Breast epithelium (tissue), 4 donors: ENCODE measurements around the gene NQO2. TPM values are rescaled to one million over a fixed set of nuclear protein-coding genes. Genes with fewer than 3 reads are reported as not detected.
"Not testable (repeated sequence)": the region's sequence is repeated elsewhere in the genome, so short reads cannot be mapped to it uniquely, and the experiment has no call there.

Source experiments
- DNase-seq, 2 donors: peaks; one replicate each; pipeline ENCODE4 v3.0.0-alpha.2; 2019; ENCODE audit warnings: low spot score in 2 of 2
- H3K27ac ChIP-seq, 2 donors: fragments of 200-600 bp; sonication (generic) in 1 of 2; one replicate each; pipeline ENCODE4 v1.5.1; 2016 to 2019; ENCODE audit warnings: mild to moderate bottlenecking in 1 of 2
- H3K27me3 ChIP-seq, 2 donors: fragments of 200-600 bp; sonication (generic) in 1 of 2; one replicate each; pipeline versions ENCODE4 v1.5.1 to v1.6.0; 2017 to 2019; ENCODE audit warnings: control low read depth in 1 of 2, mild to moderate bottlenecking in 1 of 2
- H3K36me3 ChIP-seq: fragments of 200-600 bp; one replicate; pipeline ENCODE4 v1.5.1; 2019
- H3K4me1 ChIP-seq, 2 donors: fragments of 200-600 bp; sonication (generic); one replicate each; pipeline ENCODE4 v1.5.1; 2016 to 2019; ENCODE audit warnings: control low read depth in 1 of 2
- H3K4me3 ChIP-seq, 3 donors: fragments of 200-600 bp; sonication (generic); 1 replicate in 2 of 3; 2 replicates in 1 of 3; pipeline ENCODE4 v1.5.1; 2016 to 2019; ENCODE audit warnings: mild to moderate bottlenecking in 3 of 3, moderate library complexity in 2 of 3
- H3K9me3 ChIP-seq, 2 donors: fragments of 200-600 bp; sonication (generic) in 1 of 2; one replicate each; pipeline ENCODE4 v1.5.1; 2016 to 2019; ENCODE audit warnings: control low read depth in 1 of 2
- POLR2A ChIP-seq: fragments of 450-650 bp; IDR thresholded peaks from one replicate; pipeline ENCODE4 v1.6.1; 2016; ENCODE audit warnings: antibody characterized with exemption, mild to moderate bottlenecking, moderate library complexity
- POLR2AphosphoS5 ChIP-seq, 3 donors: sonication (generic); formaldehyde crosslinking; IDR thresholded peaks; one replicate each; pipeline ENCODE4 v1.6.1; 2017; ENCODE audit warnings: antibody characterized with exemption in 3 of 3
- intact Hi-C: fragments of 100-400 bp; cut with DNase I; formaldehyde crosslinking; loops from one replicate; pipeline ENCODE4 v1.15.1; 2023; ENCODE audit warnings: low total_unique reads
- total RNA-seq, 3 donors: library from RNA; depleted of rRNA; stranded (reverse); fragments of >200 nt; gene quantifications; one replicate each; pipeline ENCODE4 v1.1.0, GENCODE V29; 2016
- TF ChIP-seq, protein P1 (sequence below), 3 donors: fragments of 450-650 bp; IDR thresholded peaks; one replicate each; pipeline ENCODE4 v1.5.1; 2016 to 2017; ENCODE audit warnings: antibody characterized with exemption in 3 of 3, mild to moderate bottlenecking in 3 of 3, moderate library complexity in 3 of 3

Gene NQO2
- total RNA-seq, 3 donors from 2014 or later: 23.6 to 64.6 (median 24.9) TPM

DNA sequence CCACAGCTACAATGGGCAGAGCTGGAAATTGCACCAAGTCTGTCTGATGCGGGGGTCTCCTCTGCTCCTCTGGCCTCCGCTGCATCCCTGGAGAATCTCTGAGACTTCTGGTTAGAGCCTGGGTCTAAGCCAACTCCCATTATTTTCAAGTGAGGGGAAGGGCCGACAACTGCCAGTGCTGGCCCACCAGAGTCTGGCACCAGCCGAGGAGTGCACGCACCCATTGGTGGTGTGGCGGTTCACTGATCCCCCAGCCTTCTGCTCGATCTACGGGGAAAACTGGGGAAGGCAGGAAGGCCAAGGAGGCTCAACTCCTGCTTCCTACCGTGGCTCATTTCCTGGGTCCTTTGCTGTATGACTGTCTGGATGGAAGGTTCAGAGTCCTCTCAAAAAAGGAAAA is 6.2 kb downstream of the NQO2 start:
- Histone ChIP-seq H3K4me1 (no peaks in the 10 kb centered on the region), H3K27ac (no peak overlapping the region), H3K4me3 (no peak overlapping the region), H3K36me3 (peaks cover 8% of the 10 kb centered on the region), H3K27me3 (no peaks in the 10 kb centered on the region), H3K9me3 (no peaks in the 10 kb centered on the region)
- intact Hi-C loops: loop anchor here (5.0 to 10.0 kb wide), 2 partner anchors 891 to 1539 kb away; no protein-coding TSS in a partner anchor
- TF ChIP-seq POLR2AphosphoS5 (IDR thresholded peaks at IDR 0.05): no peak
- TF ChIP-seq POLR2A: no peak
- TF ChIP-seq, protein P1, sequence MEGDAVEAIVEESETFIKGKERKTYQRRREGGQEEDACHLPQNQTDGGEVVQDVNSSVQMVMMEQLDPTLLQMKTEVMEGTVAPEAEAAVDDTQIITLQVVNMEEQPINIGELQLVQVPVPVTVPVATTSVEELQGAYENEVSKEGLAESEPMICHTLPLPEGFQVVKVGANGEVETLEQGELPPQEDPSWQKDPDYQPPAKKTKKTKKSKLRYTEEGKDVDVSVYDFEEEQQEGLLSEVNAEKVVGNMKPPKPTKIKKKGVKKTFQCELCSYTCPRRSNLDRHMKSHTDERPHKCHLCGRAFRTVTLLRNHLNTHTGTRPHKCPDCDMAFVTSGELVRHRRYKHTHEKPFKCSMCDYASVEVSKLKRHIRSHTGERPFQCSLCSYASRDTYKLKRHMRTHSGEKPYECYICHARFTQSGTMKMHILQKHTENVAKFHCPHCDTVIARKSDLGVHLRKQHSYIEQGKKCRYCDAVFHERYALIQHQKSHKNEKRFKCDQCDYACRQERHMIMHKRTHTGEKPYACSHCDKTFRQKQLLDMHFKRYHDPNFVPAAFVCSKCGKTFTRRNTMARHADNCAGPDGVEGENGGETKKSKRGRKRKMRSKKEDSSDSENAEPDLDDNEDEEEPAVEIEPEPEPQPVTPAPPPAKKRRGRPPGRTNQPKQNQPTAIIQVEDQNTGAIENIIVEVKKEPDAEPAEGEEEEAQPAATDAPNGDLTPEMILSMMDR (IDR thresholded peaks at IDR 0.05): no peak
- no peak for DNase-seq

DNA sequence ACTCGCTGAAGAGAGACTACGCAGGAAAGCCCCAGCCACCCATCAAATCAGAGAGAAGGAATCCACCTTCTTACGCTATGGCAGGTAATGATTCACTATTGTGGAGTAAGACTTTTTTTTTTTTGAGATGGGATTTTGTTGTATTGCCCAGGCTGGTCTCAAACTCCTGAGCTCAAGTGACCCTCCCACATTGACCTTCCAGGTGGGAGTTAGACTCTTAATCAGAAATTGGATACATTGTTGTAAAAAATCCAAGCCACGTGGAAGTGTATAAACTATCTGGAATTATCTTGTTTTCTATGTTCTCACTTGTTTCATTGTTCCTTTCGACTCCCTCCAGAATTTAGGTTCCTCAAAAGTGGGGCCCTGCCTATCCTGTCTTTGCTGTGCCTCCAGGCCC is 6.8 kb downstream of the NQO2 start:
- no peak for TF ChIP-seq POLR2AphosphoS5 (IDR thresholded peaks at IDR 0.05)
- TF ChIP-seq, protein P1 (IDR thresholded peaks at IDR 0.05): no peak
- TF ChIP-seq POLR2A: no peak
- no peaks in the 10 kb centered on the region for H3K4me1 ChIP-seq
- DNase-seq: no peak
- H3K27ac ChIP-seq: no peak overlapping the region
- peaks cover 0 to 5% of the 10 kb centered on the region in 2 donors for H3K9me3 ChIP-seq
- H3K4me3 ChIP-seq: no peak overlapping the region
- intact Hi-C loops: loop anchor here (5.0 to 10.0 kb wide), 2 partner anchors 892 to 1539 kb away; no protein-coding TSS in a partner anchor
- H3K27me3 ChIP-seq: no peaks in the 10 kb centered on the region
- peaks cover 8% of the 10 kb centered on the region for H3K36me3 ChIP-seq

DNA sequence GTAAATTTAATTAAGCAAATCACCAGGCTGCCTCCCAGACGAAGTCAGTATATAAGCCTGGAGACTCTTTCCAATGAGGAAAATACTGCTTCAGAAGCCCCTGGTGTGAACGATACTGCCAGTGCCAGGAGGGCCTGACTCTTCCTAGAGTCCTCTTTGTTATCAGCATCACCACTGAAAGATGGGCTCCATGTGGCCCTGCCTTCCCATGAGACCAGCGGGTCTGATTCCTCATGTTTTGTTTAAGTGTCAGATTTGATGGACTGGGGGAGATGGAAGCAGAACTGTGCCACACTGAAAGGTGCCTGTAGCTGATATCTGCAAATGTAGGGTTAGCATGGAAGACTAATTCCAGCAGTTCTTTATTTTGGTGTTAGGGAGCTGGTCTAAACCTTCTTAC is 7.9 kb downstream of the NQO2 start:
- Histone ChIP-seq H3K36me3 (peaks cover 8% of the 10 kb centered on the region), H3K4me3 (no peak overlapping the region), H3K9me3 (peaks cover 0 to 8% of the 10 kb centered on the region in 2 donors), H3K27me3 (no peaks in the 10 kb centered on the region), H3K4me1 (no peaks in the 10 kb centered on the region), H3K27ac (no peak overlapping the region)
- DNase-seq: peak in 1 of 2 donors; percentile 2
- no peak for TF ChIP-seq POLR2AphosphoS5 (IDR thresholded peaks at IDR 0.05)
- TF ChIP-seq POLR2A: no peak
- TF ChIP-seq, protein P1 (IDR thresholded peaks at IDR 0.05): no peak
- intact Hi-C loops: loop anchor here (5.0 to 10.0 kb wide), 2 partner anchors 893 to 1540 kb away; no protein-coding TSS in a partner anchor

DNA sequence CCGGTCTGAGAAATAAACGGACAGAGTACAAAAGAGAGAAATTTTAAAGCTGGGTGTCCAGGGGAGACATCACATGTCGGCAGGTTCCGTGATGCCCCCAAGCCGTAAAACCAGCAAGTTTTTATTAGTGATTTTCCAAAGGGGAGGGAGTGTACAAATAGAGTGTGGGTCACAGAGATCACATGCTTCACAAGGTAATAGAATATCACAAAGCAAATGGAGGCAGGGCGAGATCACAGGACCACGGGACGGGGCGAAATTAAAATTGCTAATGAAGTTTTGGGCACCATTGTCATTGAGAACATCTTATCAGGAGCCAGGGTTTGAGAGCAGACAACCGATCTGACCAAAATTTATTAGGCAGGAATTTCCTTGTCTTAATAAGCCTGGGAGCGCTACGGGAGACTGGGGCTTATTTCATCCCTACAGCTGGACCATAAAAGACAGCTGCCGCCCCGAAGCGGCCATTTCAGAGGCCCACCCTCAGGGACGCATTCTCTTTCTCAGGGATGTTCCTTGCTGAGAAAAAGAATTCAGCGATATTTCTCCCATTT is 9.1 kb downstream of the NQO2 start:
- H3K4me1 ChIP-seq, DNase-seq: not testable (repeated sequence)

DNA sequence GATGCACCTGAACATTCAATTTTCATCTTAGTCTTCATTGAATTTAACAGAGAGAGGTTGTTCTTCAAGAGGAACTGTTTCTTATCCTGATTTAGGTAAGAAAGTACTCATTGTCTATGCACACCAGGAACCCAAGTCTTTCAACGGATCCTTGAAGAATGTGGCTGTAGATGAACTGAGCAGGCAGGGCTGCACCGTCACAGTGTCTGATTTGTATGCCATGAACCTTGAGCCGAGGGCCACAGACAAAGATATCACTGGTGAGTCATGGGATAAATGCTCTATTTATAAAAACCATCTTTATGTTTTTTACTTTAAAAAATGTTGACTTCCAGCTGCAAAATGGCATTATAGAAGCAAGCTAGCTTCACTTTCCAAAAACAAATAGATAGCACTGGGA is 10.2 kb downstream of the NQO2 start:
- Histone ChIP-seq H3K27me3 (no peaks in the 10 kb centered on the region), H3K27ac (no peak overlapping the region), H3K36me3 (peaks cover 8% of the 10 kb centered on the region), H3K4me3 (no peak overlapping the region), H3K9me3 (peaks cover 0 to 8% of the 10 kb centered on the region in 2 donors), H3K4me1 (no peaks in the 10 kb centered on the region)
- no peak for DNase-seq
- intact Hi-C loops: loop anchor here (5.0 to 10.0 kb wide), 2 partner anchors 895 to 1543 kb away; no protein-coding TSS in a partner anchor
- no peak for TF ChIP-seq POLR2AphosphoS5 (IDR thresholded peaks at IDR 0.05)
- no peak for TF ChIP-seq POLR2A

More for the DNA sequence above, 9.1 kb downstream of the NQO2 start:
- H3K27ac ChIP-seq, H3K27me3 ChIP-seq, H3K4me3 ChIP-seq, H3K36me3 ChIP-seq, H3K9me3 ChIP-seq: not testable (repeated sequence)
- intact Hi-C loops: loop anchor here (5.0 to 10.0 kb wide), 2 partner anchors 894 to 1541 kb away; no protein-coding TSS in a partner anchor

DNA sequence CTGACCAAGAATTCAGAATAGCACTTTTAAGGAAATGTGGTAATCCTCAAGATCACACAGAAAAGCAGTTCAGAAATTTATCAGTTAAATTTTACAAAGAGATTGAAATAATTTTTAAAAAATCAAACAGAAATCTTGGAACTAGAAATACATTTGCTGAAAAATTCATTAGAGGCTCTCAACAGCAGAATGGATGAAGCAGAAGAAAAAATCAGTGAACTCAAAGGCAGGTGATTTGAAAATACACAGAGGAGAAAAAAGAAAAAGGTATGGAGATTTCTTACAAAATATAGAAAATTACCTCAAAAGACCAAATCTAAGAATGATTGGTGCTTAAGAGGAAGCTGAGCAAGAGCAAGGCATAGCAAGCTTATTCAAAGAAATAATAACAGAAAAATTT is 11.5 kb downstream of the NQO2 start:
- peaks cover 0 to 8% of the 10 kb centered on the region in 2 donors for H3K9me3 ChIP-seq
- H3K27me3 ChIP-seq: no peaks in the 10 kb centered on the region
- no peak for TF ChIP-seq POLR2A
- TF ChIP-seq, protein P1 (IDR thresholded peaks at IDR 0.05): no peak
- no peak for TF ChIP-seq POLR2AphosphoS5 (IDR thresholded peaks at IDR 0.05)
- H3K4me1 ChIP-seq: no peaks in the 10 kb centered on the region
- intact Hi-C loops: no loop called here
- no peak overlapping the region for H3K27ac ChIP-seq
- no peak overlapping the region for H3K4me3 ChIP-seq
- DNase-seq: no peak
- H3K36me3 ChIP-seq: peaks cover 8% of the 10 kb centered on the region
